GM19463 (cell line): ENCODE data around the gene VASH1.
"Not testable (repeated sequence)": the region's sequence is repeated elsewhere in the genome, so short reads cannot be mapped to it uniquely, and the experiment has no call there.

Experiments used
- ATAC-seq: cut with Tn5 transposase; IDR thresholded peaks from one replicate; pipeline ENCODE4 v1.9.1; 2021; ENCODE audit warnings: mild to moderate bottlenecking, moderate library complexity; ENCODE audit not compliant: unreplicated experiment

Gene VASH1

DNA sequence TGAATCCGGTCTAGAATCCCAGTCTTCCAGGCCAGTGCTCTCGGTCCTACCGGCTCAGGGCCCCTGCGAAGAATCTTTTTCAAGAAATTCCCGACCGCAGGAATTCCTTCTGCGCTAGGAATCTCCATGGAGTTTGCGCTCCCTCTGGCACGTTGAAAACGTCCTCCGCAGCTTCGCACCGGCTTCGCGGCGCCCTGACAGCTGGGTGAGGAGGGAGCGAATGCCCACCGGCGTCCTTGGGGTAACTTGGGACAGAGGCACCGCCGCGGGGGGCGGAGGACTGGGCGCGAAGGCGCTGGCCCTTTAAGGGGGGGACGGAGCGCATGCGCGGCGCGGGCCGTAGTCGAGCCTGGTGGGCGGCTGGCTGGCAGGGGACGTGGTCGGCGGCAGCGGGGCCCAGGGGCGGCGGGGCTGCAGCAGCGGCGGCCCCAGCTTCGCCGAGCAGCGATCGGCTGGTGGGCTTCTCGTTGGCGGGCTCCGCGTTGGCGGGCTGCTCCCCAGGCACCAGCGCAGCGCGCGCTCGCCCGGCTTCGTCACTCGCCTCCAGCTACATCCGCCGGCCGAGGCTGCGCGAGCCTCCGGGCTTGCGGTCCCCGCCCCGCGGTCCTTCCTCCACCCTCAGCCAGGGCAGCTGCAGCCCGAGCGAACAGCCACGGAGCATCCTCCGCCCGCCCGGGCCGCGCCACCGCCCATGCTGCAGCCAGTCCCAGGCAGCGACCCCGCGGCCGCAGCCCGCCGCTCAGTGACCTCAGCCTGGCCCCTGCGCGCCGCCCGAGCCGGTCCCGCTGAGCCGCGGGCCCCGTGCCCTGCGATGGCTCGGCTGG, at the start of gene VASH1:
TSS of gene VASH1 (plus strand) at position 333 of the 824 bp plus-strand sequence. CDS start 1,354 bp downstream, outside the sequence.
- ATAC-seq = peak; percentile 88

DNA sequence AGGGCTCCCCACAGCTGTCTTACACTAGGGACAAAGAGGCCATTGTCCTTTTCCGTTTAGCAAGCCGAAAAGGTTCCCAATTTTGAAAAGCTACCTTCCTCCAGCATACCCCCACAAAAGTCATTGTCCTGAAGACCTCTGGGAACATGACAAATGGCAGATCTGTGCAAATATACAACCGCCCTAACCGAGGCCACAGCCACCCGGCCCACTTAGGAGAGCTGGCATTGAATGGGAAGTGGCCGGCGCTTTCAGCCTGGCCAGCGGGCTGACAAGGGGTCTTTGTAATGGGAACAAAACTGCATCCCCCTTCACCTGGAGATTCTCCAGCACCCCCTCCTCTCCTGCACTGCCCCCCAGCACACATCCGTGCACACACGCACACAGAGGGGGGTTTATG, 48.1 kb upstream of the VASH1 start:
- ATAC-seq = no peak

DNA sequence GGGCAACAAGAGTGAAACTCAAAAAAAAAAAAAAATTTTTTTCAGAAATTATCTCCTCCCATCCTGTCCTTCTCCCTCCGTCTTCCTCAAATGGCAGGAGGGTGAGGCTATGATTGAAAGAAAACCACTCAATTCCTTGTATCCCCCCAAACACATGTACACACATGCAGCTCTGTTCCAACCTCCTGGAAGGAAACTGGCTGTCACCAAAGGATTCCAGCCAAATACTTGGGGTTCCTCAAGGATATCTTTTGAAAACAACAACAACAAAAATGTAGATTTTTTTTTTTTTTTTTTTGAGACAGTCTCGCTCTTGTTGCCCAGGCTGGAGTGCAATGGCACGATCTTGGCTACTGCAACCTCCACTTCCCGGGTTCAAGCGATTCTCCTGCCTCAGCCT, 46.8 kb upstream of the VASH1 start:
- no peak for ATAC-seq

DNA sequence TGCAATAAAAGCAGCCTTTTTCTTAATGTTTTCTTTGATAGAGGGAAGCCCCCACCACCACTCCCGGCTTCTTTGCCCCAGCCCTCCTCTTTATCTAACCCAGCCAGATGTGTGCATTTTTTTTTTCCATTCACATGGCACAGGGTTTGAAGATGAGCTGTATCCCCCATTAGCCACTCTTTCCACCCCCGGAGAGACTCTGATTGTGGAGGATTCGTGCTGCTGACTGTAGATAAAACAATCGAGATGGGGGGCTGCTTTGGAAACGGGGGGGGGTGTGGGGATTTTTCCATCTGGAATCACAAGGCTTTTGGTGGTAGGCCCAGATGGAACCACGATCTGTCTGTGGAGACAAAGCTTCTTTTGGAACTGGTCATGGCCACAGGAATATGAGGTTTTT, 46.2 kb upstream of the VASH1 start:
- no peak for ATAC-seq

DNA sequence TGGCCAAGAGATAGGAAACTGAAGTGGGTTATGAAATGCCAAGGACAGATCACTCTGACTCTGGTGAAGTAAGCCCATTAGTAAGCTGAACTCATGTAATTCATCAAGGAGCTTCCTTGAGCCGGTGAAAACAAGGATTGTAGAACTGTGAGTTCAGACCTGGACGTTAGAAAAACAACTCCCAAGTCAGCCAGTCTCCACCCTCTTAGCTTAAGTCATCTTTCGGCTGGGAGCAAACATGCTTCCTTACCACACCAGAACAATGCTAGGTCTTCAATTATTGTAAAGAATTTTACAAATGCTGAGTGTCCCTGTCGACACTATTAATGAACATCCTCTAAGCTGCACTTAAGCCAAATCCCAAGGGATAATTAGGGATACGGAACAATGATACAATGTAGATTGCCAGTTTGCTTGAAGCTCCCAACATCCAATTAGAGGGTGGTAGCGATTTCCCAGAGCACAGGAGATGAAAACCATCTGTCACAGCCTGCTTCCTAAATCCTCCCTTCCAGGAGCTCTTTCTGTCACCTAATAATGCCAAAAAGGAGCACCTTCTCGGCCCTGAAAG, 45.7 kb upstream of the VASH1 start:
- no peak for ATAC-seq

DNA sequence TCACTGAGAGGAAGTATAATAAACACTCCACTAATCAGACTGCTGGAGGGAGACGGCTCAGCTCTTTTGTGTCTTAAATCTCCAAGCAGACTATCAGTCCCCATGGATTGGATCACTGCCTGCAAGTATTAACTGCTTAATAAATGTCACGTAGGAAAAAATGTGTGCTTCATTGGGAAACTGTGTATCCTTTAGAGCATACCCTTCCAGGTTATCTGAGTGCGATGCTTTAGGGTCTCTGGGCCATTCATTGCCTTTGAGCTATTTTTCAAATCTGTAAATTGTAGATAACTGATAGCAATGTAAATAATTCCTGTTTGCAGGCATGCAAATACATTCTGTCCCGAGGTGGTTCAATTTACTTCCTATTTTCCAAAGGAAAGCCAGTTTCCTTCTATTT, 45.0 kb upstream of the VASH1 start:
- no peak for ATAC-seq

DNA sequence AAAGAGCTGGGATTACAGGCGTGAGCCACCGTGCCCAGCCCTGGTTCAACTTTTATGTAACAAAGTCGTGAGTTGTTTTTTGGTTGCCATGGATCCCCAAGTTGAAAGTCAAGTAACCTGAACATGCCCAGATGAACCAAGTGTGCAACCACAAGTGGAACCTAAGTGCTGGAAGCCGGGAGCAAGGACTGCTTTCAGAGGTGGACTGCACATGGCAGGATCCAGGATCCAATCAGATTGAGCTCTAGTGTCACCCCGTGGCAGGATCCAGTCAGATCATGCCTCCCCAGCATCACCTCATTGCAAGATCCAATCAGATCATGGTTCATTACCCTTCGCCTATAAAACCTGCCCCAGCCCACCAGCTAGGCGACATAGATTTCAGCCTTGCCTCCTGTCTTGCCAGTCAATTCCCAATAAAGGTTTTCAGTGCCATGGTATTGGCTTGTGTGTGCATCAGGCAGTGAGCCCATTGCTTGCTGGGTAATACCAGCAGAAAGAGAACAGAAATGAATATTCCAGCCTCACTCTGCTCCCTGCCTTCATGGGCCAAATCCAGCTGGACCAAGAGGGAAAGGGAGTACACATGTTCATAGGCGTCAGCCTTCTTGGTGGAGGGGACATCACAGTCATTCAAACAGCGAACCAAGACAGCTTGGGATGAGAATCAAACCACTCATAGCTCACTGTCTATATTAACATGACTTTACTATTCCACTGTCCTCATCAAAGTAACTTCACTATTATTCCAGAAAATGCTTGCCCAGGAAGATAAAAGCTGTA, 43.6 kb upstream of the VASH1 start:
- no peak for ATAC-seq

DNA sequence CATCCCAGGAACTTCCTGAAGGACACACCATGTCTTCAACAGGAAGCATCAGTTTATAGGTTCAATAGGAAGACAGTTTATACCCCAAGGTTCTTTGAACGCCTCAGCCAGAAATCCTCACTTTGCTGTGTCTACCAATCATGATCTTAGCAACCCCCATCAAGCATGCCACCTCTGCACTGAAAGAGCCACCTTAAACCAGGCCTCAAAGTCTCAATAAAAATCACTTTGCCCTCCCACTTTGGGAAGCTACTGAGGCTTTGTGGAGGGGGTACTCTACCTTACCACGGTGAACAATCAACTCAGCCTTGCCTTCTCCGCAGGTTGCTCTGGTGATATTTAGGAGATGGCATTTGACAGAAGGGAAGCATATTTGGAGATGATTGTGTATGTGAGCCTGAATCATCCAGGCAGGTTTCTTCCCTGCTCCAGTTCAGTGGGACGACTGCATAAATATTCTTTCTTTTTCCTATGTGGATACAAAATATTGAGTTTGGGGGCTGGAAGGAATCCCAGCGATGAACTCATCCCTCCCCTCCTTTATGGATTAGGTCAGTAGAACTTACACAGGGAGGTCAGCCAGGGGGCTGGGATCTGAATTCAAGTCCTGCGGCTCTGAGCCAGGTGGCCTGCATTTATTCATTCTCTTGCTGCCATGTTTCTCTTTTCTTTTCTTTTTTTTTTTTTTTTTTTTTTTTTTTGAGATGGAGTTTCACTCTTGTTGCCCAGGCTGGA, 42.8 kb upstream of the VASH1 start:
- ATAC-seq = no peak

DNA sequence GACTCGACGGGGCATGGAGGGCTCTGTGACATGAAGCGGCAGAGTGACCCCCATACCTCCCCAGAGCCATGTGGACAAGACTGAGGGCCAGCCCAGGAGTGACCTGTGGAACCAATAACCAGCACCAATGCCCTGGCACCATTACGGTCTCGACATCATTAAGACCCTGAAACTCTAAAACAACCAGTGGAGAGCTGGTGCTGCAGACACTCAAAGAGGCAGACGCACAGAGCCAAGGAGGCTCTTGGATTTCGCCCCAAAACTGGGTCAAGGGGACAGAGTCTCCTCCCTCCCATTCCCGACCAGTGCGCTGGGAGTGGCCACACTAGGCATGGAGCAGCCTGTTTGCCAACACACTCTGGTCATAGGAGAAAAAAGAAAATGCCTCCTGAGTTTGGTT, 41.6 kb upstream of the VASH1 start:
- ATAC-seq = no peak

DNA sequence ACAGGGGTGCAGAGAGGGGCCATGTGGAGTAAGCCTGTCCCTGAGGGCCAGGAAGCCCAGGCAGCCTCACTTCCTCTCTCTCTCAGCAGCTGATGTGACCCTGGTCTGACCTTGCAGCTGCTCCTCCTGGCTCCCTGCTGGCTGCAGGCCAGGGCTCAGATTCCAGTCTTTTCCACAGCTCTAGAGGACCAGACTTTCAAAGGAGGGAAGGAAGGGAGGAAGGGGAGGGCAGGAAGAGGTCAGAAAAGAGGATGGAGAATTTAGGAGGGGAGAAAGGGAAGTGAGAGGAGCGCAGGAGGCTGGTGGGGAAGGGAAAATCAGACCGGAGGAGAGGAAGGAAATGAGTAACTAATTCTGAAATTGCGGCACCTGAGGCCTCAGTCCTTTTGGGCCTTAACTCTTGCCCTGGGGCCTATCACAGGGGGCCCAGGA, 40.9 kb upstream of the VASH1 start:
- ATAC-seq = peak; percentile 88

DNA sequence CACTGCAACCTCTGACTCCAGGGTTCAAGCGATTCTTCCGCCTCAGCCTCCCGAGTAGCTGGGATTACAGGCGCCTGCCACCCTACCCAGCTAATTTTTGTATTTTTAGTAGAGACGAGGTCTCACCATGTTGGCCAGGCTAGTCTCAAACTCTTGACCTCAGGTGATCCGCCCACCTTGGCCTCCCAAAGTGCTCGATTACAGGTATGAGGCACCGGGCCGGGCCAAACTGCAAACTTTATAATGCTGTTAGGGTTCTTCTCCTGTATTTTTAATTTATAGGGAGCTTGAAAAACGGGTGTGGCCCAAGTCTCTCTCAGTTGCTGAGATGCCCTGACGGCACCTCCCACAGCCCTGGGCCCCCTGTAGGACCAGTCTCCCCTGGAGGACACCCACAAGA, 39.8 kb upstream of the VASH1 start:
- not testable (repeated sequence) for ATAC-seq

DNA sequence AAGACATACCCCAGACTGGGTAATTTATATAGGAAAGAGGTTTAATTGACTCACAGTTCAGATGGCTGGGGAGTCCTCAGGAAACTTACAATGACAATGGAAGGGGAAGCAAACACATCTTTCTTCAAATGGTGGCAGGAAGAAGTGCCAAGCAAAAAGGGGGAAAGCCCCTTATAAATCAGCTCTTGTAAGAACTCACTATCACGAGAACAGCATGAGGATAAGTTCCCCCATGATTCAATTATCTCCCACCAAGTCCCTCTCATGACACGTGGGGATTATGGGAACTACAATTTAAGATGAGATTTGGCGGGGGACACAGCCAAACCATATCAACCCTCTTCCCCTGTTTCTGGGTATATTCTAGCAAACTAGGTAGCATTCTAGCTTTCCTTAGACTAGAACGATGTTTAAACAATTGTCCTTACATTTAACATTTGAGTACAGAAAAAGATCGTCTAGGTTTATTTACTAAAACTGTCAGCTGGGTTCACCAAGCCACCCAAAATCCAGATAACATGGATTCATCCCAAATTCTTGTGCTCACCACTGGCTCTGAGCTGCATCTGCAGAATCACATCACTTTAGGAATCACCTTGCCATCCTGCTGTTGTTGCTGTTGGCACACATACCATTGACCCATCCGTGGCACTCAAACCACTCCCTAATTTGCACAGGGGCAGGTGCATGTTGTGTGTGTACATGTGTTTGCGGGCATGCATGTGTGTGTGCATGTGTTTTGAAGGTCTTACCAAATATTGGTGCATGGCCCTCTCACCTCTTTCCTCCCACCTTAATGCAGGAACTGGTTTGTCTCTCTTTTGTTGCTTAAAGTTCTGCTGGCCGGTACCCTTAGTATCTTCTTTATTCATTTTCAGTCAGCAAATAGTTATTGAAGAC, 36.4 kb upstream of the VASH1 start:
- ATAC-seq = no peak

DNA sequence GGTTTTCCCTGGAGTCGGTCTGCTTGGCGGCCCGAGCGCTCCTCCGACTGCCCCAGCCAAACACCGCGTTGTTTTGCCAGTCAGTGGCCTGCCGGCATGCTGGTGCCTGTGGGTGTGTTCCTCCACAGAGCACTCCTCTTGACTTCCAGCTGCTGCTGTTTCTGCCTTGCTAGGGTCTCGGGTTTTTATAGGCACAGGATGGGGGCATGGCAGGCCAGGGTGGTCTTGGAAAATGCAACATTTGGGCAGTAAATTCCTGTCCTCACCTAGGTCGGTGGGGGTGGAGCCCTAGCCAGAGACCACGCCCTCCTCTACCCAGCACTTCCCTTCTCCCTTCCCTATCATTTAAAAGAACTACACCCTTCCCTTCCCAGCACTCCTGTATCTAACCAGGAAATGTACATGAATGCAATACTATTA, 34.7 kb upstream of the VASH1 start:
- no peak for ATAC-seq

DNA sequence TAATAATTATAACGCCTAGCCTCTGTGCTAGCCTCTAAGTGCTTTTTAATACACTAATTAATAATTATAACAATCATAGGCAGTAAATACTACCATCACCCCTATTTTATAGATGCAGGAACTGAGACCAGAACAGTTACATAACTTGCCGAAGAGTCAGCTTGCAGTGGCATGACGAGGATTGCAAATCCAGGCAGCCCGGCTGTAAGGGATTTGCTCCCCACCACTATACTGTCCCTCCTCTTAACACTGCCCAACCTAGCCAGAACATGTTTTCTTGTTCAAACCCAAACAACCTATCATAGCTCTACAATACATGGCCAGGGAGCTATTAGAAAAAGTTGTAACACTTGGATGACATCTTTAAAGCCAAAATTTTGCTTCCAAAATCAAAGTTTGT, 33.9 kb upstream of the VASH1 start:
- no peak for ATAC-seq

DNA sequence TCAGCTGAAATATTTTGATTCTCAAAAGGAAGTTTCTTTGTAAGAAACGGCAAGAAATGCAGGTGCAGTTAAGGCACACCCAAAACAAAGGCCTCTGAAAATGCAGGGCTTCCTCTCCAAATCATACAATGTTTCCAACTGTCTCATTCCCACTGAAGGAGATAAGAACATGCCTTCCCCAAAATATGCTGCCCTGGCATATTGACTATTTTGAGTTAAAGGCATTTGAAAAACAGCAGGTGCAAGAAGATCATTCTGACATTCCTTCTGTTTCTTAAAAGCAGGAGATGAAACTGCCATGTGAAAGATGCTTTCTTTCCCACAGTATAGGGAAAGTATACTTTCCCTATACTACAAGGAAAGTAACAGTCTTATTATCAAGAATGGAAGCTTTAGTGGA, 33.4 kb upstream of the VASH1 start:
- ATAC-seq = no peak

DNA sequence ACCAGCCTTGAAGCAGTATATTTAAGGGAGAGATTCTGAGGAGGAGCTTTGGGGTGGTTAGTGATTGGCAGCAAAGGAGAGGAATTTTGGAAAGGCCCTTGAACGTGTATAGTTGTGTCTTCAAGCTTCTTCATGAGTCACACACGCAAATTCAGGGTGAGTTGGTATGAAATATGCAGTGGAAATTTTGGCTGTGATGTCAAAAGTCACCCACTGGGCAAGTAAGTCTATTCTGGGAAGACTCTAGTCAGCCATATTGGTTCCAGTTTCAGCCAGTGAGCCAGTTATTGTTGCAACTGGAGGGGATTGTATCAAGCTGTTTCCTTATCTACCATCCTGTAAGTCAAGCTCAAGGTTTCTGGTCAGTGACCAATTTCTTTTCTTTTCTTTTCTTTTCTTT, 32.0 kb upstream of the VASH1 start:
- ATAC-seq = no peak

DNA sequence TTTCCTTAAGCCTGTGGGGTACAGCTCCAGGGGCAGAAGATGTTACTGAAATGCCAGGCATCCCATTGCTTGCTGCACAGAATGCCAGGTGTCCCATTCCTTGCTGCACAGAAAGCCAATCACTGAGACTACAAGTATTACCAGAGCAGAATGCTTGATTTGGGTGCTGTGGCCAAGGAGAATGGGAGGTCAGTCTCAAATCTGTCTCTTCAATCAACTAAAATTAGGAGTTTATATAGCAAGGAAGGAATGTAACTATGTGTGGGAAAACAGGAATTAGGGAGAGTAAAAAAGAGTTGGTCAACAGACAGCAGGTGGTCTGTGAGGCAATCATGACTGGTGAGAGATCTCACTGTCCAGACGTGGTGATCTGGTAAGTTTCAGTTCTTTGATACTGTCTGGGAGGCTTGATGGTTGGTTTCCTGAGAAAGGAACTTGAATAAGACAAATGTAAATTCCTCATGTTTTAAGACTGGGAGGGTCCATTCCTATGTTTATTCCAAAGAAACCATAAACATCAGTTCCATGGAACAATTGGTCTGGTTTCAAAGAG, 31.2 kb upstream of the VASH1 start:
- no peak for ATAC-seq

DNA sequence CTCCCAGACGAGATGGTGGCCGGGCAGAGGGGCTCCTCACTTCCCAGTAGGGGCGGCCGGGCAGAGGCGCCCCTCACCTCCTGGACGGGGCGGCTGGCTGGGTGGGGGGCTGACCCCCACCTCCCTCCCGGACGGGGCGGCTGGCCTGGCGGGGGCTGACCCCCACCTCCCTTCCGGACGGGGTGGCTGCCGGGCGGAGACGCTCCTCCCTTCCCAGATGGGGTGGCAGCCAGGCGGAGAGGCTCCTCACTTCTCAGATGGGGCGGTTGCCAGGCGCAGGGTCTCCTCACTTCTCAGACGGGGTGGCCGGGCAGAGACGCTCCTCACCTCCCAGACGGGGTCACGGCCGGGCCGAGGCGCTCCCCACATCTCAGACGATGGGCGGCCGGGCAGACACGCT, 26.8 kb upstream of the VASH1 start:
- not testable (repeated sequence) for ATAC-seq

DNA sequence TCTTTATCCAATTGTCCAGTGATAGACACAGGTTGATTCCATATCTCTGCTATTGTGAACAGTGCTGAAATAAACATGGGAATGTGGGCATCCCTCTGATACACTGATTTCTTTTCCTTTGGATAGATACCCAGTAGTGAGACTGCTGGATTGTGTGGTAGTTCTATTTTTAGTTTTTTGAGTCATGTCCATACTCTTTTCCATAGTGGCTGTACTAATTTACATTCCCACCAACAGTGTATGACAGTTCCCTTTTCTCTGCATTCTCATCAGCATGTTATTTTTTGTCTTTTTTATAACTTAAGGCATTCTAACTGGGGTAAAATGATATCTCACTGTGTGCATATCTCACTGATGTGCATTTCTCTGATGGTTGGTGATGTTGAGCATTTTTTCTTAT, 24.8 kb upstream of the VASH1 start:
- ATAC-seq = no peak

DNA sequence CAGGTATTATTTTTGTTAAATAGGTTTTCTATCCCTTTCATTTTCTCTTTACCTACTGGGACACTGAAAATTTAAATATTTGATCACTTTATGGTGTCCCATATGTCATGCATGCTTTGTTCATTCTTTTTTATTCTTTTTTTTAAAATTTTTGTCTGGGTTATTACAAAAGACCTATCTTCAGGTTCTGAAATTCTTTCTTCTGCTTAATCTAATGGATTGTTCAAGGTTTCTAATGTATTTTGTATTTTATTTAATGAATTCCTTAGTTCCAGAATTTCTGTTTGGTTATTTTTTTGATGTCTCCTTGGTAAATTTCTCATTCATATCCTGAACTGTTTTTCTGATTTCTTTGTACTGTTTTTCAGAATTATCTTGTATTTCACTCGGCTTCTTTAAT, 20.2 kb upstream of the VASH1 start:
- no peak for ATAC-seq
